H1 (cell line): ENCODE measurements around the gene CYBRD1. TPM values are rescaled to one million over a fixed set of nuclear protein-coding genes. Genes with fewer than 3 reads are reported as not detected.

Experiments
- CTCF ChIA-PET: fragments of 300-600 bp; sonication (Branson Sonifier 250); formaldehyde crosslinking; loops from one replicate; lab custom pipeline; 2021; ENCODE audit not compliant: partially characterized antibody; lab: Charles Lee
- POLR2A ChIA-PET: fragments of 300-600 bp; sonication (Branson Sonifier 250); formaldehyde crosslinking; loops from one replicate; lab custom pipeline; 2021; ENCODE audit warnings: inconsistent platforms; ENCODE audit not compliant: partially characterized antibody; lab: Charles Lee
- DNase-seq, 2 experiments: peaks; one replicate each; pipeline versions ENCODE4 v3.0.0 to v3.0.0-alpha.2; 2010 to 2022; ENCODE audit warnings: low spot score in 2 of 2, low read depth in 1 of 2, mixed read lengths in 1 of 2
- FAIRE-seq: peaks from 2 replicates; lab custom pipeline; 2011; peaks lifted over from hg19 to GRCh38; lab: Jason Lieb, UNC
- H2AFZ ChIP-seq: 2 replicates; pipeline ENCODE4 v1.8.1; 2012; ENCODE audit warnings: low read length, inconsistent platforms
- H2AK5ac ChIP-seq: 2 replicates; pipeline ENCODE4 v1.6.1; 2013; ENCODE audit warnings: low read depth, low read length
- H2BK120ac ChIP-seq: replicated peaks from 2 replicates; pipeline ENCODE3; 2013; ENCODE audit warnings: low read depth, low read length, inconsistent platforms
- H2BK12ac ChIP-seq: 2 replicates; pipeline ENCODE4 v1.6.1; 2013; ENCODE audit warnings: low read depth, low read length
- H2BK15ac ChIP-seq: 2 replicates; pipeline ENCODE4 v1.6.1; 2013; ENCODE audit warnings: low read length
- H2BK20ac ChIP-seq: 2 replicates; pipeline ENCODE4 v1.6.1; 2013; ENCODE audit warnings: low read length
- H2BK5ac ChIP-seq: 2 replicates; pipeline ENCODE4 v1.6.1; 2013; ENCODE audit warnings: low read depth, low read length
- H3K14ac ChIP-seq: 2 replicates; pipeline ENCODE4 v1.6.1; 2013; ENCODE audit warnings: inconsistent platforms; ENCODE audit not compliant: insufficient read length
- H3K18ac ChIP-seq: 2 replicates; pipeline ENCODE4 v1.6.1; 2013; ENCODE audit warnings: low read length; ENCODE audit errors: extremely low read depth
- H3K23ac ChIP-seq: 2 replicates; pipeline ENCODE4 v1.6.1; 2013; ENCODE audit warnings: inconsistent platforms; ENCODE audit not compliant: insufficient read length
- H3K23me2 ChIP-seq: 2 replicates; pipeline ENCODE4 v1.6.1; 2013; ENCODE audit warnings: low read depth, low read length
- H3K27ac ChIP-seq: 2 replicates; pipeline ENCODE4 v1.6.1; 2011; ENCODE audit warnings: low read depth, low read length, inconsistent platforms
- H3K27me3 ChIP-seq, 4 experiments: replicated peaks in 1 of 4; 1 replicate in 1 of 4; 2 replicates in 3 of 4; pipeline versions ENCODE4 v1.6.1 to v1.8.1; 2011 to 2013; ENCODE audit warnings: low read length in 3 of 4, mild to moderate bottlenecking in 3 of 4, inconsistent platforms in 2 of 4, mixed read lengths in 2 of 4, moderate library complexity in 1 of 4; ENCODE audit not compliant: control insufficient read depth in 3 of 4, insufficient read depth in 3 of 4; ENCODE audit errors: extremely low read depth in 1 of 4
- H3K36me3 ChIP-seq, 4 experiments: 2 replicates each; pipeline versions ENCODE4 v1.6.1 to v1.8.1; 2011 to 2013; ENCODE audit warnings: mild to moderate bottlenecking in 4 of 4, low read length in 3 of 4, moderate library complexity in 2 of 4, control low read depth in 1 of 4, inconsistent platforms in 1 of 4; ENCODE audit not compliant: insufficient read depth in 4 of 4, control insufficient read depth in 2 of 4
- H3K4ac ChIP-seq: replicated peaks from 2 replicates; pipeline ENCODE3; 2013; ENCODE audit warnings: low read length, low read depth, mixed read lengths, inconsistent platforms; ENCODE audit not compliant: insufficient read length
- H3K4me1 ChIP-seq, 4 experiments: replicated peaks in 1 of 4; 1 replicate in 1 of 4; 2 replicates in 3 of 4; pipeline versions ENCODE4 v1.6.1 to v1.8.1; 2011 to 2013; ENCODE audit warnings: low read length in 3 of 4, inconsistent platforms in 2 of 4, mixed read lengths in 1 of 4; ENCODE audit not compliant: insufficient read depth in 4 of 4, control insufficient read depth in 3 of 4
- H3K4me2 ChIP-seq, 2 experiments: 2 replicates each; pipeline versions ENCODE4 v1.6.1 to v1.8.1; 2011 to 2013; ENCODE audit warnings: low read depth in 2 of 2, low read length in 2 of 2, control low read depth in 1 of 2, inconsistent platforms in 1 of 2, mild to moderate bottlenecking in 1 of 2; ENCODE audit not compliant: insufficient read depth in 1 of 2
- H3K4me3 ChIP-seq, 4 experiments: fragments of 200-600, 300-600 bp in 1 of 4; sonication (generic), shearing (Covaris generic), sonication (Bioruptor Twin) in 1 of 4; 2 replicates each; pipeline versions ENCODE4 v1.5.1 to v1.8.1; 2011 to 2016; ENCODE audit warnings: low read length in 4 of 4, low read depth in 3 of 4, control low read depth in 2 of 4, inconsistent platforms in 2 of 4, mild to moderate bottlenecking in 2 of 4, mixed read lengths in 1 of 4, moderate library complexity in 1 of 4; ENCODE audit not compliant: insufficient read depth in 2 of 4; ENCODE audit errors: extremely low read depth in 1 of 4
- H3K56ac ChIP-seq: replicated peaks from 2 replicates; pipeline ENCODE3; 2013; ENCODE audit warnings: low read depth, mild to moderate bottlenecking, mixed read lengths, low read length, inconsistent platforms; ENCODE audit not compliant: insufficient read length
- H3K79me1 ChIP-seq: 2 replicates; pipeline ENCODE4 v1.6.1; 2013; ENCODE audit warnings: low read depth, low read length, control low read depth
- H3K79me2 ChIP-seq, 2 experiments: 2 replicates each; pipeline versions ENCODE4 v1.6.1 to v1.8.1; 2012 to 2013; ENCODE audit warnings: low read length in 2 of 2, mild to moderate bottlenecking in 2 of 2, inconsistent platforms in 1 of 2; ENCODE audit not compliant: insufficient read depth in 2 of 2, control insufficient read depth in 1 of 2
- H3K9ac ChIP-seq, 4 experiments: replicated peaks in 1 of 4; 1 replicate in 1 of 4; 2 replicates in 3 of 4; pipeline versions ENCODE4 v1.6.1 to v1.8.1; 2011 to 2013; ENCODE audit warnings: low read depth in 3 of 4, low read length in 3 of 4, control low read depth in 2 of 4, mild to moderate bottlenecking in 2 of 4, moderate library complexity in 2 of 4, inconsistent platforms in 1 of 4; ENCODE audit errors: extremely low read depth in 1 of 4
- H3K9me3 ChIP-seq, 2 experiments: 2 replicates each; pipeline versions ENCODE4 v1.6.1 to v1.8.1; 2012 to 2013; ENCODE audit warnings: mild to moderate bottlenecking in 2 of 2, moderate library complexity in 2 of 2, control low read depth in 1 of 2, inconsistent platforms in 1 of 2, low read depth in 1 of 2, low read length in 1 of 2, mixed read lengths in 1 of 2; ENCODE audit not compliant: insufficient read depth in 2 of 2
- H4K20me1 ChIP-seq, 2 experiments: replicated peaks in 1 of 2; 2 replicates each; pipeline versions ENCODE3 to v1.8.1; 2011 to 2013; ENCODE audit warnings: inconsistent platforms in 2 of 2, low read length in 2 of 2, mild to moderate bottlenecking in 1 of 2; ENCODE audit not compliant: insufficient read depth in 2 of 2, control insufficient read depth in 1 of 2
- H4K5ac ChIP-seq: 2 replicates; pipeline ENCODE4 v1.6.1; 2013; ENCODE audit warnings: low read length, low read depth, mixed read lengths, inconsistent platforms; ENCODE audit not compliant: insufficient read length
- H4K8ac ChIP-seq: 2 replicates; pipeline ENCODE4 v1.8.0; 2013; ENCODE audit warnings: mild to moderate bottlenecking, moderate library complexity, low read length, inconsistent platforms; ENCODE audit not compliant: insufficient read depth; ENCODE audit errors: extremely low read depth
- H4K91ac ChIP-seq: replicated peaks from 2 replicates; pipeline ENCODE3; 2013; ENCODE audit warnings: low read length, mixed read lengths, inconsistent platforms; ENCODE audit not compliant: insufficient read length
- NANOG ChIP-seq: IDR thresholded peaks from 2 replicates; pipeline ENCODE4 v1.6.1; 2011; ENCODE audit warnings: low read length, low read depth, mild to moderate bottlenecking, inconsistent platforms; ENCODE audit not compliant: insufficient read depth, poor library complexity, severe bottlenecking
- polyA plus RNA-seq, 7 experiments: library from polyadenylated mRNA; depleted of rRNA in 3 of 7; stranded (reverse) in 5 of 7; unstranded in 2 of 7; fragments of >200 nt in 5 of 7; fragments of 200-250 nt in 2 of 7; gene quantifications; 1 replicate in 5 of 7; 2 replicates in 1 of 7; 4 replicates in 1 of 7; pipeline versions ENCODE4 v1.2.1 to v1.2.3, GENCODE V29; 2011 to 2013; ENCODE audit warnings: missing spikeins in 2 of 7, mixed read lengths in 2 of 7
- total RNA-seq: library from RNA; stranded (reverse); fragmentation: NEBNext Ultra II Directional; extraction: Animal tissue kit (Norgen Biotek cat#: 25700); gene quantifications from 2 replicates; pipeline ENCODE4 v1.2.1, GENCODE V29; 2021

The CYBRD1 gene
- total and polyA plus RNA-seq, 2 of the 8 experiments (the other 6 are each of a cell fraction or from before 2014, with no cell fraction given) = 10.7 to 12.6 TPM

- ChIA-PET POLR2A (interaction anchor here (0.8 to 2.0 kb wide), 6 partner anchors 10 to 322 kb away, joined by 3 to 22 read pairs (median 4); partner anchors contain the start of genes DCAF17 and METTL8), CTCF (interaction anchor here (0.7 to 1.5 kb wide), 6 partner anchors 41 to 510 kb away, joined by 3 to 5 read pairs (median 4); partner anchors contain the start of genes DCAF17 and METTL8)
- no peak for DNase-seq
- Histone ChIP-seq H3K79me2 (no peaks in the 10 kb centered on the region), H4K8ac (no peak overlapping the region), H2BK15ac (no peak overlapping the region), H3K27me3 (no peaks in the 10 kb centered on the region), H2BK120ac (no peak overlapping the region), H4K20me1 (no peaks in the 10 kb centered on the region), H3K14ac (no peak overlapping the region), H3K18ac (no peak overlapping the region), H2AK5ac (no peak overlapping the region), H3K4me1 (peaks cover 0 to 7% (median 4%) of the 10 kb centered on the region in 4 experiments; a peak in 5 of 7 replicates), H3K9ac (no peak overlapping the region), H3K23me2 (no peaks in the 10 kb centered on the region), H2BK20ac (no peak overlapping the region), H3K36me3 (peaks cover 0 to 19% (median 0%) of the 10 kb centered on the region in 4 experiments; a peak in 3 of 8 replicates), H2BK12ac (no peak overlapping the region; the same call in 1 of the 2 replicates), H4K91ac (no peak overlapping the region), H3K4me2 (peak overlapping the region in 1 of 2 experiments; percentile 26; a peak in 1 of 4 replicates), H3K4me3 (no peak overlapping the region), H3K79me1 (no peaks in the 10 kb centered on the region; the same call in 1 of the 2 replicates), H3K9me3 (no peaks in the 10 kb centered on the region), H3K27ac (no peak overlapping the region), H2AFZ (no peak overlapping the region), H3K4ac (no peak overlapping the region), H3K56ac (no peak overlapping the region), H4K5ac (no peak overlapping the region), H2BK5ac (no peak overlapping the region), H3K23ac (no peak overlapping the region)
- no peak for TF ChIP-seq NANOG
- FAIRE-seq = no peak
Measured at GRCh38 chr2:171482308-171482707, 40.0 kb upstream of the CYBRD1 start.
